GM19193 (cell line): ENCODE data around the gene EHHADH.
A peak's percentile ranks its signal among the peaks of the same experiment; 100 is the strongest.

Experiments
- POLR2A ChIP-seq: IDR thresholded peaks from 4 replicates; pipeline ENCODE4 v1.6.1; 2011; ENCODE audit not compliant: insufficient read depth, insufficient read length; ENCODE audit errors: extremely low read depth

EHHADH gene

DNA sequence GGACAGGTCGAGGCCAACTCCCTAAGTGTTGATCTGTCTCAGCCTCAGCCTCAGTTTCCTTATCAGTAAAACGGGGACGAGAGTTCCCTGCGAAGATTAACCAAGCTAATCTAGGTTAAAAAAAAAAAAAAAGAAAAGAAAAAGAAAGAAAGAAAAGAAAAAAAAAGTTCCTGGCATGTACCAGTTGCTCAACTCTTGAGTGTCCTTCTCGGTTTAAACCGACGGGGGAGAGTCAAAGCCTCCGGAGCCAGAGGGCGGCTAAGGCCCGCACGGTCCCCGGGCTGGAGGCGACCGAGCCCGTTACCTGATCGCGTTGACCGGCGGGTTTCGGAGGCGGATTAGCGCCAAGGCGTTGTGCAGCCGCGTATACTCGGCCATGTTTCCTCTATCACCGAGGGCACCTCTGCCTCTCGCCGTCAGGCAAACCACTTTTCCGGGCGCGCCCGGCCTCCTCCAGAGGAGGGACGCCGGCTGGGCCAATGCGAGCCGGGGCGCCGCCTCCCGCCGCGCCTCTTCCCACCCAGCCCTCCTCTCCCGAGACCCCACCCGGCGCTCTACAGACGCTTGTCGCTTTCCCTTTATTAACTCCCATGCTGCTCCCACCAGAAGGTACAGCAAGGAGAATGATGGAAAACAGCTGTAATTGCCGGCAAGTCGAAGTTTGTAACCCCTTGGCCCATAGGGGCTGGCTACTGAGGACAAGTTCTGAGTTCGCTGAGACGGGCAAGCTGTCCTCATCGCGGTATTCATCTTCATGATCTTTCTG is at the start of gene EHHADH:
TSS of gene EHHADH (minus strand) at position 405 of the 766 bp plus-strand sequence. CDS start at position 378, 27 bp downstream.
- TF ChIP-seq POLR2A, result peak; percentile 54

DNA sequence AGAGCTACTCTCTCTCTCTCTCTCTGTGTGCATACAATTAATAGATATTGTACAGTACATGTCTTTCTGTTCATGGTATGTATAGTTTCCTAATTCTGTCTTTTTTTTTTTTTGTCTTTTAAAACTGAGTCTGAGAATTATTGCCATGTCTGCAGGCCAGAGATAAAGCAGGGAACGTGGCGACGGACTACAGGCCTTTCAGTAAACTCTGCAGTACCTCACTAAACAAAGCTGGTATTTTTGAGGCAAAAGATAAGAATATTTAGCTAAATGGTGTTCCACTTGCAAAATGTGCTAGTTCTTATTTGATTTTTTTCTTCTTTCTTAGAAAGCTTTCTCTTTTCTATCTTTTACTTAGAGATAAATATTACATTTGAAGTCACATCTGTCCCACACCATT is 44.0 kb upstream of the EHHADH start:
- TF ChIP-seq POLR2A, result no peak

DNA sequence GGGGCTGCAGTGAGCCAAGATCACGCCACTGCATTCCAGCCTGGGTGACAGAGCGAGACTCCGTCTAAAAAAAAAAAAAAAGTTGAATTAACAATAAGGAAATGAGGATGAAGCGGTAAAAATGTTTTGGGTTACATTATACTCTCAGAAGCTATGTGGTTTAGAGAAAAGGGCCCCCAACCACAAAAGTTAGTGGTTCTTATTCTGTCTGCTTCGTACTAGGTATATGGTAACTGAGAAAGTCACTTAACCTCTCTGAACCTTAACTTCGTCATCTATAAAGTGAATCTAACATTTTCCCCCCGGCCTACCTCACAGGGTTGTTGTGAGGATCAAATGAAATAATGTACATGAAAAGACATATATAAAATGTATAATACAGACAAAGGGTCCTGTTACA is 38.4 kb upstream of the EHHADH start:
- no peak for TF ChIP-seq POLR2A

DNA sequence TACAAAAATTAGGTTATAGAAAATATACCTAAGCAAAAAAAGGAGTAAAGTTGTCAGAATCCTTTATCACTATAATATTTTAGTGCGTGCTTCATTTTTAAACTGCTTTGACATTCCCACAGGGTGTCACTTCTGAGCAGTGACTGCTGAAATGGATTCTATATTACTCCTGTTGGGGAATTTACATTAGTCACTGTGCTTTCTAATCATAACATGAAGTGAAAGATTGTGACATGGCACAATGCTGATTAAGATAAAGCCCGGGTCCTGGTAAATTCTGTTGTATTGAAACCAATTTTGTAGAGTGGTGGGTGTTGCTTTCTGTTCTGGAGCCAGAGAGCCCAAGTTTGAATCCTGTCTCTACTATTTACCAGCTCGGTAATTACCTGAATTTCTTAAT is 36.4 kb upstream of the EHHADH start:
- no peak for TF ChIP-seq POLR2A

DNA sequence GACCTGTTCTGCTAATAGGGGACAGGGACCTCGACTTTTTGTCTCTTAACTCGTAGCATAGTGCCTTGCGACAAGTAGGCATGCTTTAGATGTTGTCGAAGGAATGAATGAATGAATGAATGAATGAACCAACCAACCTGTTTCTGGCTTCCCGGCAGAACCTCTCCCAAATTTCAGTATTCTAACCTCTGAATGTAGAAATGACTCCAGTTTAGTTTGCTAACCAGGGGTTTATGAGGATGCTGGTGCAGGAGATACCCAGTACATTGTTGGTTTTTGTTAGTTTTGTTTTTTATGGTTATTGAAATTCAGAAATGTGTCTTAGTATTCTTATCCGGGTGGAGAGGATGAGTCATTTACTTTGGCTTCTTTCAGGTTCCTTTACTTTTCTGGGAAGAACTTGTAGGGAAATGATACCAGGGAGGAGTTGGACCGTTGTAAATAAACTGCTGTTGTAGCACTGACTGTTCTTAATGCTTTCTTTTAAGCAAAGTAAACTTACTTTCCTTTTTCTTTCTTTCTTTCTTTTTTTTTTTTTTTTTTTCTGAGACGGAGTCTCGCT is 29.6 kb upstream of the EHHADH start:
- no peak for TF ChIP-seq POLR2A

DNA sequence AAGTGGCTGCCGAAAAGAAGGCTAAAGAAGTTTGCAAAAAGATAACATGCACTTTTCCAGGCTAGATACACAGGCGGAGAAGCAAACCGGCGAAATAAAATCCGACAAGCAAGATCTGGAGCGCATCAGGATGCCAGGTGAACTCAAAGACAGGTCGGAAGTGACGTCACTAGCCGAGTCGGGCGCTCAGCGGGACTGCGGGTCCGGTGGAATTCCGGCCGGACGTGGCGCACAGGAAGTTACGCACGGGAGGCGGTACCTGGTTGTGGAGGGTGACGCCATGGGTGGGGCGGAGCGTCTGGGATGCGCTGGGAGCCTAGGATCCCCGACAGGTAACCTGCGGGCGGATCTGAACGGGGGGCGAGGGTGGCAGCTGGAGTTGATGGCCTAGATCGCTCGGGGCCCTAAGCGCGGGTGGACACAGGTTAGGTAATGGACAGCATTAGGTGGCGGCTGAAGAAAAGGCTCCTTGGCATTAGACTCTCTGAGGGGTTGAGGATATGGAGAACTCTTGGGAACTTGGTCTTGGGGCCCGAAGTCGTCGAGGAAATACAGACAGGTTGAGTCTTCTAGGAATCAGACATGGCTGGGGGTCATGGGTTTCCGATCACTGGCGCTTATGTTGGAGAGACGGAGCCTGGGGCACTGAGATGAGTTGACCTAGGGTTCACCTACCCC is 29.0 kb upstream of the EHHADH start:
- TF ChIP-seq POLR2A, result peak; percentile 78

DNA sequence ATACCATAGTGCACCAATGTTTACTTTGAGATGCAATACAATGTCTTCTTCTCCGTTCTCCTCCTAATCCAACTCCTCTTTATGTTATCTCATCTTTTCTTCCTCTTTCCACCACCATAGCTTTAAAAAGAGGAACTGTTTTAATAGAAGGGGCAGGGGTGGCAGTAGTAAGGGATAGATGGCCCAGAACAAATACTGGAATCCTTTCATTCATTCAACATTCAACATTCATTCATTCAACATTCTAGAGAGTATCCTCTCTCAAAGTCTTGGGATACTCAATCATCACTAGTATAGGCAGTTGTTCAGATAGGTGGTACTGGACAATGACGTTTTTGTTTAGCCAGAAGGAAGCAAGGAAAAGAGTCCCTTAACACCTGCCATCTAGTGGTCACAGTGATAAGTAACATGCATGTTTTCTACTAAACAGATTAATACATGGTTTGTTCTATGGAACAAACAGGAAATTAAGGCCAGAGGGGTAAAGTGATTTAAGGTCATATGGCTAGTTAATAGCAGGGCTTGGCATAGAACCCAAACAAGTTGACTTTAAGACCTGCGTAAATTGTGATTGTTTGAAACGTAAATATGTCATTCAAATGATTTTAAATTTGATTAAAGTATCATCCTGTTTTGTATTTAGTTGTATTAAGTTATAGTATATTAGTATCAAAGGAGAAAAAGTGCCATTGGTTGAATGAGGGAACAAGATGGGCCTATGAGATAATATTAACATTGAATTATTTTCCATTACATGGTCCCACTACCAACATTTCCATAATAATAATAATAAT is 26.9 kb upstream of the EHHADH start:
- no peak for TF ChIP-seq POLR2A

DNA sequence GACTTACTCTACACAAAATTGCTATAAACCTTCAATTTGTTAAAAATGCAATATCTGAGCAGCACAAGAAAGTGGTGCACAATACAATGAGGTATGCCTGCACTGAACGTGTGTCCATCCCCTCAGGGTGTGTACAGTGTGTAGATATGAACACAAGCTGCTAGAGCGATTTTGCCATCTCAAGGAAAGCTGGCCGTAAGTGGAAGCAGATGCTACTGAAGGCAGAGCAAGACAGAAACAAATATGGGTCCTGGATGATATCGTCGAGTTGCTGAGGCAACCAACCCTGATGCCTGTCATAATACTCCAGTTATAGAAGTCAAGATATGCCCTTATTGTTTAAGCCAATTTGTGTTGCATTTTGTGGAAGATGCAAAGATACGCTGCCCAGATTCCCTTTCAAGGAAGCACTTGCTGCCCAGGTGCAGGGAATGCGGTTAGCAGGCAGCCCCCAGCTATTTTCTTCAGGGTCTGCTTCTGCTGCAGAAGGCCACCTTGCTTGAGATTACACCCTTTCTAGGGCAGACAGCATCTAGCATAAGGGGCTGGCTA is 25.8 kb upstream of the EHHADH start:
- TF ChIP-seq POLR2A, result no peak

DNA sequence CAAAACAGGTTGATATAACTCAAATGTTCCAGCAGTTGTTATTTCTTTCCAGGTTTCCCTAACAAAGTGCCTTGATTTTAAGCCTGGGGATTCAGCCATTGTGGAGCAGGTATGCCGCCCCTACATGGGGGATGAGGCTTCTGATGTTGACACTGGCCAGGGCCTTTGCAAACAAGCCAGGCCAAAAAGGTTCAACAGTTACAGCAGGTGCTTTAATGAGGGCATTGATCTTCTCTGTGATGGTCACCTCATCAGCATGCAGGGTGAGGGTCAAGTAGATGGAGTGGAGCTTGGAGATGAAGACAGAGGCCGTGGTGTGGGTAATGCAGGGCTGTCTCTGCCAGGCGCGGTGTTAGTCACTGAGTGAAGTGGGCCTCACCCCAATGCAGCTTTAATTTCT is 22.6 kb upstream of the EHHADH start:
- no peak for TF ChIP-seq POLR2A

DNA sequence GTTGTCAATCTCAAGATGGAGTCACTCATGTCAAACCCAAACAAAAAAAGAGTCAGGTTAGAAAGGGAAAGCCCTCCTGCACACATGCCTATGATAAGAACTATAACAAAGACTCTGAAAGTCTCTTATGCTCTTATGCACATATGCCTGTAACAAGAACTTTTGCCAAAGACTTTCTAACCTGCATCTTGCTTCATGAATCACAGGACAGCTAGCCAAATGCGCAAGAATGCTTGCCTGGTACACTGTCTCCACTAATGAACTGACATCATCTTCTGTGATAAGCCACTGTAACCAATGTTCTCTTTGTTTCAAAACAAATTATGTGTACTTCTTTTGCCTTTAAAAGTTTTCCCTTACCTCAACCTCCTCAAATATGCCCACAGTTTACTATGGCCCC is 18.2 kb upstream of the EHHADH start:
- no peak for TF ChIP-seq POLR2A

DNA sequence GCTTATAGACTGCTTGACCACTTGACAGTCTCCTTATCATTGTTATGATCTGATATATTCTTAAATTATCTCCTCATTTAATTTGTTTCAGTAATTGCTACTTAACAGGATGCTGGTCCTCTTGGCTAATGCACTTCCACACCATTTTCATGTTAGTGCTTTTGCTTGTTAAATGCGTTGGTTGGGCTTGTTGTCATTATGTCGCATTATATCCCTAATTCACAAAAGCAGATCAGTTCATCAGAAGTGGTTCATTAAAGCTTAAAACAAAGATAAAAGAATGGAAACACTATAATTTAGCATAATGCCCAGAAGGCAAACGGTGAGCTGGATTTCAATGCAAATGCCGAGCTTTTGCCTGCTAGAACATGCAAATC is 17.1 kb upstream of the EHHADH start:
- TF ChIP-seq POLR2A, result no peak

DNA sequence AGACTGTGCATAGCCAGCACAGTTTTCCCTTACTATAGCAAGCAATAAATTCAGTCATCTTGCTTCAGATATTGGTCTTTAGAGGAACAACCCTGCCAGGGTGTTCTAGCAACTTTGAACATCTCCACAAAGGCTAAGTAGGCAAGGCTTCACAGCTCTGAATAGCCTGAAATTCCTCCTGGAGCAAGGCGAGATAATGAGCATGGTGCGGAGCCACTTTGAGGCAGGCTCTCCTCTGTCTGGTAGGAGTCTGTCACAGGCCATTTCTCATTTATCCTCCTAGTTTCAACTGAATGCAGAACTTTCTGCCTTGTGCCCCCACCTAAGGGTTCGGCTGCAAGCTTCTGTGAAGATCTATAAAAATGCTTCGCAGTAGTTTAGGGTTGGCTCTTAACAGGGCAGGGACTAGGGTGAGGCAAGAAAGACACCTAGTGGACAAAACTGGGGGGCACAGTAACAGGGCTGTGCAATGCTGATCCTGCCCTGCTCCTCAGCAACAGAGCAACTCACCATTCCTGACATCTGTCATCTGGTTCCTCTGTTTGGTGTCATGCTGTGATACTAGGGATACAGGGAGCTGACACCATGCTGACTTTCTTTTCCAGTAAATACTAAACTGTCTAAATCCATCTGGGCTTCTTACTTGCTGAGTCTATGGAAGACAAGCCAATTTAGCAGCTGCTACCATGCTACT is 16.6 kb upstream of the EHHADH start:
- no peak for TF ChIP-seq POLR2A

DNA sequence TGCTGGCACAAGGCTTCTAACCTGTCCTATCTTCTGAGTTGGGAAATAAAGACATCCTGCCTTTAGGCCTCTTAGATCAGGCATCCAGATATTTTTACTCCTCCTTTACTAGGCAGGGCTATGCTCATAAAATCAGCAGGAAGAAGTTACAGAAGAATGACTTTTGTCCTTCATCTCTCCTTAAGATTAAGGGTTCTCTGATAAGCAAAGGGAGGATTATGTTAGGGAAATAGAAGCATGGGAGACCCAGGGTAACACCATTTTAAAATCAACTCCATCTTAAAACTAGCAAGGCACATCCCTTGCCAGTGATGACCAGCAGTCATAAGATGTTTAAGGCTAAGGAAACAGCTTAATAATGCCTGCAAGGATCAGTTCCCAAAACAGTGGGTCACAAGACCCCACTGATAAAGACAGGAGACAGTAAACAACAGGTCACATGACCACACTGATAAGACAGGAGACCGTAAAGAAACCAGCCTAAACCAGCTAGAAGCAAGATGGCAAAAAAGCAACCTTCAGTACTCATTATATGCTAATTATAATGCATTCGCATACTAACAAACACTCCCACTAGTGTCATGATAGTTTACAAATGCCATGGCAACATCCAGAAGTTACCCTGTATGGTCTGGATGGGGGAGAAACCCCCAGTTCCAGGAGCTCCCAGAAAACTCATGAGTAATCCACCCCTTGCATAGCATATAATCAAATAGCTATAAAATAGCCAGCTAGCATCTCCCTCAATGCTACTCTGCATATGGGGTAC is 14.5 kb upstream of the EHHADH start:
- TF ChIP-seq POLR2A, result no peak

DNA sequence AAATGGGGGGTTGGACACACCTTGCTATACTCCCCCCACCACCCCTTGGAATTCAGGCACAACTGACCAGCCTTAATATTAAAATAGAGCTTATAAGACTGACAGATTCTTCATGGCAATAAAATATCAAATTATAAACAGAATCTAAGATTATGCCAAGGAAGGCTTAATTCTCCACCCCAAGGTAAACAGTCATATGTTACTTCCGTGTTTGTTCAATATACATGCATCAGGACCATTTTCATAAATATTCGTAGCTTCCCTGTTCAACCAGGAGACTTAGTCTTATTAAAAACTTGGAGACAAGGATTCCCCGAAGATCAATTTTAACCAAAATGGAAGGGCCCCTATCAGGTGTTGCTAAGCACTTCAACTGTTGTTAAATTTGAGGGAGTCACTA is 13.3 kb upstream of the EHHADH start:
- TF ChIP-seq POLR2A, result no peak
